MV-4-11 (cell line): ENCODE measurements around the gene TPRG1L.
A peak's percentile ranks its signal among the peaks of the same experiment; 100 is the strongest.

ENCODE experiments used
- DNase-seq: peaks from one replicate; lab custom pipeline; 2025; lab: John Stamatoyannopoulos, UW

TPRG1L gene

DNA sequence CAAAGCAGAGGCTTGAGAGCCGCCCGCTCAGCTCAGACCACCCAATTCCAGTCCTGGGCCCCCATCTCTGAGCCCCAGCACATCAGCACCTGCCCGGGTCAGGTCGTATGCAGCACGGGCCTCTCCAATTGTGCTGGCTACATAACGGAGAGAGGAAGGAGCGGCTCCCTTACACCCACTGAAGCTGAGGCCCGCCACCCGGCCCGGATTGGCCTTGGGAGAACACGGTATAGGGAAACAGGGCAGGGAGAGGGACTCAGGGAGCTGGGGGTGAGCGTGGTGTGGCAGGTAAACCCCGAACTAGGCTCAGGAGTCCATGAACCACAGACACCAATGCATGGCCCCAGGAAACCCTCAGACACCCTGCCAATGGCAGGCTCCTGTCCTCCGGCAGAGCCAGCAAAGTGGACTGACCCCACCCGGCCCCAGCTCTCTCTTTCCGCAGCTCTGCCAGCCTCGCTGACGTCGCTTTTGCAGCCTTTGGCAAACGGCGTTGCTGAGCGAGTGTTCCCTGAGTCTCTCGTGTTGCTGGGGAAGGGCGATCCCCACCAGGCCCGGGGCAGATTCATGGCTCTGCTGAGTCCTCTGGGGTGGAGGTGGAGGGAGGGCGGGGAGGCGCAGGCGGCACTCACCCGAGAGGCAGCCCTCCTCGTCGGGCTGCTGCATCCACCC lies 30.0 kb upstream of the TPRG1L start:
- DNase-seq = no peak

DNA sequence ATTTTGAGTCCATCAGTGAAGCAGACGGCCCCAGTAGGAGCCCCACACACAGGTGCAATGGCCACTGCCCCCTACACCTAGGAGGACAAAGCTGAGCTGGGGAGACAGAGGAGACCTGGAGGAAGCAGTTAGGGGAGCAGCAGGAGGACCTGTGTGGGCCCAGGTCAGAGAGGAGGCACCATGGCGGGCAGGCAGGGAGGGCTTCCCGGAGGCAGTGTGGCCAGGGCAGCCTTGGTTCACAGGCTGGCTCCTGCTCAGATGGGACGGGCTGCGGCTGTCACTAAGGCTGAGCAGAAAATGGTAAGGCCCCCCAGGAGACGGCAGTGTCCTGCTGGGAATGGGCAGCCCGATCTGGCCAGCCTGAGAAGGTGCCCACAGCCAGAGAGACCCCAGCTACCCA lies 28.9 kb upstream of the TPRG1L start:
- DNase-seq = no peak

DNA sequence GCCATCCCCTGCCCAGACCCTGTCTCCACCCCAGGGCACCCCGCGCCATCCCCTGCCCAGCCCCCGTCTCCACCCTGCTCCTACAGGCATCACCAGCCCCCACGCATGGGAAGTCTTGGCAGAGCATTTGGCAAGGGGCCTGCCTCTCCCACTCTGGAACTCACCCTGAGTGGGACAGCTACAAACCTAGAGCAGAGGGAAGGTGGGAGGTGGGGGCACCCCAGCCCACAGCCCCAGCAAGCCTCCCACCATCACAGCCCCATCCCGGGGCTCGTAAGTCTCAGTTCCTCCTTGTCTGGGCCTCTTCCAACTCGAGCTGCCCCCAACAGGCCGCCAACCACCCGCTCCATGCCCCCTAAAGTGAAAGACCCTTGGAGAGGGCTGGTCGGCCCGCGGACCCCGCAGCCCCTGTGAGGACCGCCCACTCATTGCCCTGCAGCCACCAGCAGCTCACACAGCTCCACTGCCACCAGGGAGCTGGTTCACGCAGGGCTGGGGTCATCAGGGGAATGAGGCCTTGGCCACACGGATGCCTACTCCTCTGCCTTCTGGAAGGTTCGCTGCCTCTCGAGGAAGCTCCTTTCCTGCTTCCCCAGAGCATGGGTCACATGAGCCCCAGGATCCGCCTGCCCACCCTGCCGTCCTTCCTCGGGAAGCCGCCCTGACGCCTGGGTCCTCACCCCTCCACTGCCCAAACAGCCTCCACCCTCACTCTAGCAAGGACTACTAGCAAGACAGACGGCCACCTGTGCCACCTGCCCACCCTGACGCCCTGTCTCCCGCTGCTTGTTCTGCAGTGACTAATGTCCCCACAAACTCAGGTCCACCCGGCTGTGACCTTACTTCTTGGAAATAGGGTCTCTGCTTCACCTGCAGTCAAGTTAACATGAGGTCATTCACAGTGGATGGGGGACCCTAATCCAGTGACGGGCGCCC lies 27.9 kb upstream of the TPRG1L start:
- DNase-seq = no peak

DNA sequence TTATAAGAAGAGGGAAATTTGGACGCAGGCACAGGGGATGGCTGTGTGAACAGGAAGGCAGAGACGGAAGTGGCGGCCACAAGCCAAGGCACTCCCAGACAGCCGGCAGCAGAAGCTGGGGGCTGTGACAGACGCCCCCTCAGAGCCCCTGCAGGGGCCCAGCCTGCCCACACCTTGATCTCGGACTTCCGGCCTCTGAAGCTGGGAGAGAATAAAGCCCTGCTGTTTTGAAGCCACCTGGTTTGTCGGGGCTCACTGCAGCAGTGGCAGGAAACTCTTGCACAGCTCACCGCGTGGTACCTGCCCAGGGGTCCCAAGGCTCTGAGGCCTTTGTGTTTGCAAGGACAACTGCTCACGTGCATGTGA lies 27.2 kb upstream of the TPRG1L start:
- DNase-seq = peak; percentile 3

DNA sequence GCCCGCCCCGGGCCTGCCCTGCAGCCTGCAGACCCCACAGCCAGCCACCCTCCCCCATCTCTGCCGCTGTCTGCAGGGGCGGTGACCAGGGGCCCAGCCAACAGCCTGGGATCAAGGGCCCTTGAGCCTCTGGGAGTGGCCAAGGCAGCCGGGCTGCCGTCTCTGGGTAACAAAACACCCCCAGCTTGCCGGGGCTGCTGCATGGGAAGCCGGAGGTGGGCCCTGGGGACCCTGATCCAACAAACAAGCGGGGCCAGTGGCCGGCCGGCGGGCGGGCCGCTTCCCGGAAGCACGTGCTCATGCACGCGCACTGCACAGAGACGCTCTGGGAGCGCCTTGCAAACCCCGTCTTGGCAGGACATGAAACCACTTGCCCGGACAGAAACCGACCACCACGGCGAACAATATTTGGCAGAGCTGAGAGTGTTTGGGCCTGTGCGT lies 26.7 kb upstream of the TPRG1L start:
- no peak for DNase-seq

DNA sequence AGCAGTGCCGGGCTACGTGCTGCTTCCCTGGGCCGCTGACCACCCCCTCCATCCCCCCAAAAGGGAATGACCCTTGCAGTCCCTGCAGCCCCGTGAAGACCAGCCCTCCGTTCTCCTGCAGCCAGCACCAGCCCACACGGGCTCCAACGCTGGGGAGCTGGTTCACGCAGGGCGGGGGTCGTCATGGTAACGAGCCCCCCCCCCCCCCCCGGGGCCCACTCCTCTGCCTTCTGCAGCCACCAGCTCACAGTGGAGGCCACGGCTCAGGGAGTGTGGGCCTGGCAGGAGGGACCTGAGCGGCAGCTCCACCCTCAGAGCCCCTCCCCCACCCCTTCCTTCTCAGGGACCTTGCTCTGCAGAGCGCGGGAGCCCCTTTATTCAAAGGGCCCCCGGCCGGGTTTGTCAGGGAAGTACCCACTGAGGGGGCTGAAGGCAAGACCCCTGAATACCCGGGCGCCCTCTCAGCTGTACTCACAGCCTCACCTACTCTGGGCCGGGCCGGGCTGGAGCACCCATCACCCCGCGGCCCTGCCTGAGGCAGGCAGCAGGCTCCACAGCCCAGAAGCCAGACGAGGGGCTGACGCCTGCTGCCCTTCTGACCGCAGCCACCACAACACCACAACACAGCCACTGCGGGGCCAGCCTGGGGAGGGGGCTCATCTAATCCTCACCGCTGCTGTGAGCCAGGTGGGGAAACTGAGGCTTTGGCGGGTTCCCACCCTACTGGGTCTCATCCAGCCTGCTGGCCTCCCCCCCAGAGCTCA lies 26.1 kb upstream of the TPRG1L start:
- DNase-seq = no peak

DNA sequence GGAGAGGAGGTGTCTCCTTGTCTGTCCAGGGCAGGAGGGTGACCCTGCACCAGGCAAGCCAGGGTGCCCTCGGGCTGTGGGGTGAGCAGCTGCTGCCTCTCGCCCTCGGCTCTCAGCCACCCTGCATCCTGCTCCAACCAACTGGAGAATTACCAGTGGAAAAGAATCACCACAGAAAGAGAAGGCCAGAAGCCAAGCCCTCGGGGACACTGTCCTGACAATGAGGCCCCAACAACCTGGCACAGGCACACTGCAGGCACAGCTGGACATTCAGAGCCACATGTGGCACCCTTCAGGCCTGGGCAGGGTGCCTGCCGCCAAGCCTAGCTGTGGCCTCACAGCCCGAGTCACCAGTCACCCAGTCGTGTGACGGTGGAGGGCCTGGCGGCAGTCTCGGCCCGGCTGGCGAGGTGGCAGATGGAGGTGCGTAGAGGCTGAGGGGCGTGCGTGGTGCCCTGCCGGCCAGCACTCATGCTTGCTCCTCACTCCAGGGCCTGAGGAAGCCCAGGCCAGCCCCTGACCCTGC lies 25.5 kb upstream of the TPRG1L start:
- DNase-seq = no peak

DNA sequence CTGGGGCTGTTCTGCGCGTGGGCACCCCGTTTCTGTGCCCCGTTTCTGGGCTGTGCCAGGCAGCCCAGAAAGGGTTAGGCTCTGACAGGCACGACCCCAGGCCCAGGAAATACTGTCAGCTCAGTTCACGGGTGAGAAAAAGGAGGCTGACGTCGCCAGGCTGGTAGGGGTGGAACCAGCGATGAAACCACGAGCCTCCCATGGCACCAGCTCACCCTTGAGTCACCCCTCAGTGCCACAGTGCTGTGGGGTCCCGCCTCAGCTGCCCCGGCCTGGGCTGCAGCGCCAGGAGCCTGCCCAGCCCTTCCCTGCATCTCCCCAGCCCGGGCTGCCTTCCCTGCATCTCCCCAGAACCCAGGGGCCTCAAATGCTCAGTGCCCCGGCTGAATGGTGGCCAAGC lies 25.0 kb upstream of the TPRG1L start:
- DNase-seq = no peak

DNA sequence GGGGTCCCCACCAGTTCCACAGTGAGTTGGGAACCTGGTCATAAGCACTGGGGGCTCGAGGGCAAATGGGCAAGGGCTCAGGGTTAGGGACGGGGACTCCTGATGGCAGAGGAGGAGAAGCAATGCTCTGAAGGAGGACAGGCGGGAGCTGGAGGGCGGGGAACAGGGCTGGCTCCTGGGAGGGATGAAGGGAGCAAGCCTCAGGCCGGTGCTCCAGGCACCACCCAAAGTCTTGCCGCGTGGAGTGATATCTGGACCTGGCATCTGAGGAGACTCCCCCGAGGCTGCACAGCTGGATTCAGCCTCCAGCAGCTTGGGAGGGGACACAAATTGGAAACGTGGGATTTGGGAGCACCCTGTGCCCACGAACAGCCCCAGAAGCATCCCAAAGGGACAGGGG lies 24.5 kb upstream of the TPRG1L start:
- no peak for DNase-seq

DNA sequence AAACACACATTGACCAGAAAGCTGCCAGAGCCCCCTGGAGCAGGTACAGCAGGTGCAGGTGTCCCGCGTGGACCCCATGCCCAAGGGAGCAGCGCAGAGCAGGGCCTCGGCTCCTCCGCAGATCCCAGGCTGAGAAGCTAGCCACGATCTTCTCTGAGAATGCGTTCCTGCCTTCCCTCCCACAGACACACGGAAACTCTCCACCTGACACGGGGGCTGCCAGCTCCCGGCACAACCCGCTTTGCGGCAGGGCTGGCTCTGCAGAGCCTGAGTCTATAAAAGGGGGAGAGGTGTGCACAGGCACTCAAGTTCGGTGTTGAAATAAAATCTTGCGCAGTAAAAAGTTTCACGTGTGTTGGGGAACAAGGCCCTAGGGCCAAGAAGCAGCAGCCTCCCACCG lies 23.1 kb upstream of the TPRG1L start:
- no peak for DNase-seq

DNA sequence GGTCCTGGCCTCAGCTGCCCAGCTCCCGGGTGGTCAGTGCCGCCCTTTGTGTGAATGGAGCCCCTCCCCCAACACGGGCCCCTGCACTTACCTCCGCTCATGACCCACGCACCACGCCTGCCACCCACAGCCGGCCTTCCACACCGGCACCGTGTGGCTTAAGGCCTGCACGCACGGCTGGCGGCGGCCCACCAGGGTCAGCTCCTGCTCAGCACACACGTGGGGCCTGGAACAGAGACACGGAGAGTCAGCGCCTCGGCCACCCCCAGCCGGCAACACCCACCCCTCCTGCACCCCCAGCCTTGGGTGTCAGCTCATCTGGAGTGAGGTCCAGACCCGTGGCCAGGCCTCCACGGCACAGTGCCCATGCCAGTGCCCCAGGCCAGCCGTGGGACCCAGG lies 22.4 kb upstream of the TPRG1L start:
- no peak for DNase-seq

DNA sequence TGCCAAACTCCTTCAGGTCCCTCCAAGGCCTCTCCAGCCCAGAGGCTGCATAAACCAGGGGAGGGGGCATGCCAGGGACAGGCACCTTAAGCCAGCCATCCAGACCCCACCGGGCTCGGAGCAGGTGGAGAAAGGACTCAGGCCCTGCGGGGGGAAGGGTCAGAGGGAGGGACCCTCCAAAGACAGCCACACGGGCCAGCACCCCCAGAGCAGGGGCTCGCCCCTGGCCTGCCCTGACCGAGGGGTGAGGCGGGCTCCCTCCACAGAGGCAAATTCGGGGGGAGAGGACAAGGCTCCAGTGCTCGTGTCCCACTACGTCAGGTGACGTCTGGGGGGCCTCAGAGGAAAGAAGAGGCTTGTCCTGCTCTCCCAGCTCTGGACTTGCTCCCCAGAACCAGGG lies 21.7 kb upstream of the TPRG1L start:
- DNase-seq = no peak

DNA sequence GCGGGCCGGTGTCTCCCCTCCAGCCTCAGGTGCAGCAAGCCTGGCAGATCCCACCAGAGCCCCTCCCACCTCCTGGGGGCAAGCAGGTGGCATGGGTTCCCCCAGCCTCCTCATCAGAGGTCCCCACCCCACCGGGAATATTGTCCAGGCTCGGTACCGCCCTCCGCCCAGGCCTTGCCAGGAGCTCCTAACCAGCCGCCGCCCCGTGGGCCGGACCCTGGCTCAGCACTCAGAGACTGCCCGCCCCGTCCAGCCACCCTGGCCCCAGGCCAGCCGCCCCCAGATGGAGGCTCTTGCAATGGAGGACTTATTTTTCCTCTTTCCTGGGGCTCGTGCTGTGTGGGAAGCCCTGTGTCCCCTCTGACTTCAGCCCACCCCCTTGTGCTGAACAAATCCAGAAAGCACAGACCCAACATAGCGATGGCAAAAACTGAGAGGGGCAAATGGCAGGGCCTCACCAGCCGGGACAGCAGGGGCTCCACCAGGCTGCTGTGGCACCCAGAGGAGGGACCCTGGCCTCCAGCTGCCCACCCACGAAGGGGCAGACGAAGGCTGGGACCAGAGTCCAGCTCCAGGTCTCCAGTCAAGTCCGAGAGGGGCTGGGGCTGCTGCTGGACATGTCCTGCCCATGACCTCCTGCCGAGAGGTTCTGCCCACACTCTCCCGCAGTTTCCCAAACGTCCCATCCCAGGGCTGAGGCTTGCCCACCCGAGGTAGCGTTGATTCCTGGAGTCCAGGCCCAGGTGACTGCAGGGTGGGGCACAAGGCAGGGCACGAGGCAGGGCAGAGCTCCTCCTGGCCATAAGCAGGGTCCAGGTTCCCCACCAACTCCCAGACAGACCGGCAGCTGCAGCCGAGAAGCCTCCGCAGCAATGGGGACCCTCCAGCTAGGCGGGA lies 21.0 kb upstream of the TPRG1L start:
- no peak for DNase-seq

DNA sequence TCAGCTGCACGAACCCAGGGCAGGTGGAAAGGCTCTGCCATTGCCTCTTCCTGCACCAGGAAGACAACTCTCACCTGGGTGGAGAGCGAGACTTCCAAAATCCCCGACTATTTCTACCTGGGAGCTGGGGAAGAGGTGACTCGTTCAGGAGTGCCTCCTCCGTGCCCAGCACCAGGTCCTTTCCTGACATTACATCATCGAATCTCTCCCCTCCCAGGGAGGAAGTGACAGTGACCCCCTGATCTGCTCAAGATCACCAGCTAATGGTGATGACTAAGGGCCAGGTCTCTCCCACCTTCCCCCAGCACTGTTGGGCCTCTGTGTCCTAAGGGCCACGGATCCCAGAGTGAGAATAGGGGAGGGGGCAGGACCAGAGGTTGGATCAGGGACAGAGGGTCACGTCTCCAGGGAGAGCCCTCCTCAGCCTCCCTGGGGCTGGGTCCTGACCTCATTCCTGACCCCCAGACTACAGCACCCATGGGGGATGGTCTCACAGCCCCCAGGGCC lies 20.3 kb upstream of the TPRG1L start:
- no peak for DNase-seq

DNA sequence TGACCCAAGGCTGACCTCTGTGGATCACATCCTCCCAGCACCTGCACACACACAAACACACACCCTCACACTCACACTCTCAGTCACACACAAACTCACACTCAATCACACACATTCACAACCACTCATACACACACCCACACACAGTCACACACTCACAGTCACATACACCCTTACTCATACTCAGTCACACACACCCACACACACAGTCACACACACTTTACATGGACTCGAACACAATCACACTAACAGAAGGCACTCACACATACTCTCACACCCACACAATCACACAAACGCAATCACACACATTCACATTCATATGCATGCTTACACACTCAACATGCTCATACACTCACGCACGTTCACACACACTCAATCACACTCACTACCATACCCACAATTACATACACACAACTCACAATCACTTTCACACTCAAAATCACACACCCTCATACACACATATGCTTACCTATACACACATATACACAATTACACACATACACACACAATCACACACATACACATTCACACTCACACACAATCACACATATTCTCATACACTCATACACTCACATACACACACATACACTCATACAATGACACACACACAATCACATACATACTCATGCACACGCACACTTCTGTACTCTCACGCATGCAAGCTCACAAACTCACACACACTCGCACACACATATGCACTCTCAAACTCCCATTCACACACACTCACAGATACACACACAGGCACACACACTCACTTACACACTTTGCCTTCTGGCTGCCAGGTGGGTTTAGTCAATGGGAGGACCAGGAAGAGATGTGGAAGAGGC lies 19.6 kb upstream of the TPRG1L start:
- DNase-seq = no peak

DNA sequence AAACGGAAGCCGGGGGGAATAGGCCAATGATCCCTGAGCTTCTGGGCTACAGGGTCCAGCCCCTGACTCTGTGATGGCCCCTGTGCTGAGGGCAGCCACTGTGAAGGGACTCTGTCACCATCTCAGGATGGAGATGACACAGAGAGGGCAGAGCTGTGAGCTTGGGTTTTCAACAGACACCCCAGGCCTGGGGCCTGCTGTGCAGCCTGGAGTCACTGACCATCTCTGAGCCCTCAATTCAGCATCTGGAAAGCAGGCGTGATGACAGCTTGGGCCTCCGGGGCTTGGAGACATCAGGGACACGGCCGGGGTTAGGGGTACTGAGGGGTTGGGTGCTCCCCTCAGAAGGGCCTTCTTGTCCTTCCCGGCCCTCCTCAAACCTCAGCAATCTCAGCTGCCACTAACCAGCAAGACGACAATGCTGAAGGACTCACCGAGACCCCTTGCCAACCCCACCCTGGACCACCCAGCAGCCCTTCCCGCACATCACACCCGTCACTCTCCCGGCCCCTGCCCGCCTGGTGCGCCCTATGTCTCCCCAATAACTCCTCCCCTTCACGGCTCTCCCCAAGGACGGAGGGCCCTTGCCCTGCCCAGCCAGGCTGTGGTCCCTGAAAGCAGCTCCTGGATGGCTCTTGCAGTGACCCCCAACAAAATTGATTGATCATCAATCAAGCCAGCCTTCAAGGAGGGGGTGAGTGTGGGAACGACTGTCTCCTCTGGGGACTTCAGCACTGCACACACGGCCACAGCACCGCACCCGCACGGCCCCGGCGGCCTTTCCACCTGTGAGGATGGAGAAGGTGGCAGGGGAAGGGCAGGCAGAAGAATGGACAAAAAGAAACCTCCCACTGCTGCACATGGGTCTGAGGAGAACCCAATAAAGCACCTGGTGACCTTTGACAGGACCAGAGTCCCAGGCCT lies 17.8 kb upstream of the TPRG1L start:
- no peak for DNase-seq

DNA sequence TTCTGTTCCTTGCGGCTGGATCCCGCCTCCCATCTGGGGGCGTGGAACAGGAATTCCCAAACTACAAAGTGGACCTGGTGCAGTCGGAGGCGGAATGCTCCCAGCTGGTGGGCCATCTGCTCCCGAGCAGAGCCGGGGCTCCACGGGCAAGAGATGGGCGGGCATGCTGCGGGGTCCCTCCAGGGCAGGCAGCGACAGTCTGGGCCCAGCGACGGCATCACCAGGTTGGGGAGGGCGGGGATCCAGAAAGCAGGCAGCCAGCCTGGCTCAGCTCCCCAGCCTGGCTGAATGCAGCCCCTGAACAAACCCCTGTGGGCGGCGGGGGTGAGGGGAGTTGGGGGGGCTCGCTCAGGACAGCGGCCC lies 17.1 kb upstream of the TPRG1L start:
- no peak for DNase-seq

DNA sequence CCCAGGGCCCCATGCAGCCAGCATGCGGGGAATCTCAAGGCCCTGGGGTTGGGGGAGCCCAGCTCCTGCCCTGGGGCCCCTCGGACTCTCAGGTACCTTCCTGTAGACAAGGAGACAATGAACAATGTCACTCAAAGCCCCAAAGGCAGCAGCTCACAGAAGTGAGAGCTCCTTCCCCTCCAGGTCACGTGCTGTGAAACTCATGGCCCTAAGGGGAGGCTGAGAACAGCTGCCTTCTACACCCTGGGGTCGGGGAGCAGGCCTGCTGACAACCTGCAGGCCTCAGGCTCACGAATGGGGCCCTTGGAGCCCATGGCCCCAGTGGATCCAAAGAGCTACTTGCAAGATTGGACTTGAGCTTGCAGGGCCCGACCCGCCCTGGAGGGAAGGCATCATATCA lies 16.7 kb upstream of the TPRG1L start:
- no peak for DNase-seq

DNA sequence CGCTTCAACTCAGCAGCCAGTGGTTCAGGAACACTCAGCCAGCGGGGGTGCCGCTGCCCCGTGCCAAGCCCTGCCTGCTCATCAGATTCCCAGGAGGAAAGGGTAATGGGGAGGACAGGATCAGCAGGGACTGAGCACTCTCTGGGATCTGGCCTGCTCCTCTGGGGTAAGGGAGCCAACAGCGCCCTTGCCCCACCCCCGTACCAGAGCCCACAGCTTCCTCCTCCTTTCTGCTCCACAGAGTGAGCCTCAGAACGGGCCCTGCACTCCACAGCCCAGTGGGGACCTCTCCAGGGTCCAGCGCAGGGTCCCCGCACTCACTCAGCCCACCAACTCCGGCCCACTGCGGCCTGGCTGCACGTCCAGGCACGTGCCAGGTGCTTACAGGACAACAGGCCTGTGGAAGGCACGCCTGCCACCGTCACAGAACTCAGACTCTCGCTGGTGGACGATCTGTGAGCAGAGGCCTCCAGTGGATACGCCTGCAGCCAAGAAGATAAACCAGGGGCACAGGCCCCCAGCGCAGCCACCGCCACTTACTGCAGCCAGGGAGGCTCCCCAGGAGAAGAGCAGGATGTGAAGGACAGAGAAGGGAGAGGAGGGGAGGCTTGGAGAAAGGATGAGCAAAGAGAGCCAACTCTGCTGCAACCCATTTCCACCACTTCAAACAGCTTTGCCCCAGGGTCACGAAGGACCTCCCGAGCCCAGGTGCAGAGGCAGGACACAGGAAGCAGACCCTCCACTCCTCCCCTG lies 15.6 kb upstream of the TPRG1L start:
- DNase-seq = peak; percentile 2
